Peyer's patch (tissue), 4 donors: ENCODE measurements around the gene GRIP1. TPM values are rescaled to one million over a fixed set of nuclear protein-coding genes. Genes with fewer than 3 reads are reported as not detected.

Experiments
- DNase-seq, 3 donors: peaks; one replicate each; pipeline ENCODE4 v3.0.0-alpha.2; 2017 to 2019
- H3K27ac ChIP-seq, 4 donors: fragments of 200-600 bp; sonication (generic); one replicate each; pipeline ENCODE4 v1.5.1; 2016 to 2019
- H3K27me3 ChIP-seq, 2 donors: fragments of 200-600 bp; sonication (generic); one replicate each; pipeline ENCODE4 v1.5.1; 2019
- H3K36me3 ChIP-seq, 3 donors: fragments of 200-600 bp; sonication (generic); one replicate each; pipeline ENCODE4 v1.5.1; 2016 to 2019
- H3K4me1 ChIP-seq, 4 donors: fragments of 200-600 bp; sonication (generic); one replicate each; pipeline ENCODE4 v1.5.1; 2016 to 2019
- H3K4me3 ChIP-seq, 4 donors: fragments of 200-600 bp; sonication (generic); 1 replicate in 3 of 4; 2 replicates in 1 of 4; pipeline ENCODE4 v1.5.1; 2016 to 2019; ENCODE audit warnings: mild to moderate bottlenecking in 1 of 4
- H3K9me3 ChIP-seq, 4 donors: fragments of 200-600 bp; sonication (generic); one replicate each; pipeline ENCODE4 v1.5.1; 2016 to 2019; ENCODE audit warnings: mild to moderate bottlenecking in 1 of 4
- POLR2A ChIP-seq, 2 donors: fragments of 450-650 bp; IDR thresholded peaks; one replicate each; pipeline ENCODE4 v1.5.1; 2017; ENCODE audit warnings: antibody characterized with exemption in 2 of 2, mild to moderate bottlenecking in 2 of 2, moderate library complexity in 2 of 2
- total RNA-seq, 4 donors: library from RNA; depleted of rRNA; stranded (reverse); fragments of >200 nt; gene quantifications; one replicate each; pipeline ENCODE4 v1.1.0, GENCODE V29; 2016
- TF ChIP-seq, protein P1 (sequence below), 6 experiments: fragments of 450-650 bp in 4 of 6; fragments of 200-600 bp in 2 of 6; sonication (generic) in 1 of 6; IDR thresholded peaks; one replicate each; pipeline ENCODE4 v1.5.1; 2017 to 2019; ENCODE audit warnings: antibody characterized with exemption in 6 of 6, mild to moderate bottlenecking in 3 of 6, moderate library complexity in 1 of 6

The GRIP1 gene
- total RNA-seq, 4 donors from 2014 or later = 0.66 to 5.2 (median 1.4) TPM

- Histone ChIP-seq H3K4me1 (peaks cover 0 to under 1% (median 0%) of the 10 kb centered on the region in 4 donors), H3K27me3 (no peaks in the 10 kb centered on the region), H3K9me3 (no peaks in the 10 kb centered on the region), H3K4me3 (no peak overlapping the region), H3K27ac (no peak overlapping the region), H3K36me3 (peaks cover 0 to 10% (median 0%) of the 10 kb centered on the region in 3 donors)
- no peak for DNase-seq
- TF ChIP-seq POLR2A (IDR thresholded peaks at IDR 0.05) = no peak
- TF ChIP-seq, protein P1, sequence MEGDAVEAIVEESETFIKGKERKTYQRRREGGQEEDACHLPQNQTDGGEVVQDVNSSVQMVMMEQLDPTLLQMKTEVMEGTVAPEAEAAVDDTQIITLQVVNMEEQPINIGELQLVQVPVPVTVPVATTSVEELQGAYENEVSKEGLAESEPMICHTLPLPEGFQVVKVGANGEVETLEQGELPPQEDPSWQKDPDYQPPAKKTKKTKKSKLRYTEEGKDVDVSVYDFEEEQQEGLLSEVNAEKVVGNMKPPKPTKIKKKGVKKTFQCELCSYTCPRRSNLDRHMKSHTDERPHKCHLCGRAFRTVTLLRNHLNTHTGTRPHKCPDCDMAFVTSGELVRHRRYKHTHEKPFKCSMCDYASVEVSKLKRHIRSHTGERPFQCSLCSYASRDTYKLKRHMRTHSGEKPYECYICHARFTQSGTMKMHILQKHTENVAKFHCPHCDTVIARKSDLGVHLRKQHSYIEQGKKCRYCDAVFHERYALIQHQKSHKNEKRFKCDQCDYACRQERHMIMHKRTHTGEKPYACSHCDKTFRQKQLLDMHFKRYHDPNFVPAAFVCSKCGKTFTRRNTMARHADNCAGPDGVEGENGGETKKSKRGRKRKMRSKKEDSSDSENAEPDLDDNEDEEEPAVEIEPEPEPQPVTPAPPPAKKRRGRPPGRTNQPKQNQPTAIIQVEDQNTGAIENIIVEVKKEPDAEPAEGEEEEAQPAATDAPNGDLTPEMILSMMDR (IDR thresholded peaks at IDR 0.05) = no peak
These were observed 359.5 kb downstream of the GRIP1 start for GRCh38 chr12:66319266-66319954.

DNA sequence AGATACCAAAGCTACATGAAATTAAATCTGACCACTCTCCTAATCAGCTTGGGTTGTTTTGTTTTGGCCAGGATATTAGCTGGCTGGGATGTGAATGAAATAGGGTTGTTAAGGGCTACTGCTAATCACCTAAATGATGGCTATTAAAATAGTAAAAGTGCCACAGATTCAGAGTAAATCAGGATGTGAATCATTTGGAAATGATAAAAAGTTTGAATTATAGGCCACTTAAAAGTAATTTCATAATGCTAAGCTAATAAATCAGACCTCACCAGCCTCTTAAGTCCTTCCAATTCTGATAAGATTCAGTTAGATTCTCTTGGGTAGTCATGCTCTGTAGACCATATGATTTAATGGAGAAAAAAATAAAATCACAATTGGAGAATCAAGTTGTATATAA, 364.6 kb downstream of the GRIP1 start:
- Histone ChIP-seq H3K4me3 (no peak overlapping the region), H3K4me1 (peaks cover 0 to 4% (median 0%) of the 10 kb centered on the region in 4 donors), H3K27ac (no peak overlapping the region), H3K27me3 (no peaks in the 10 kb centered on the region), H3K9me3 (no peaks in the 10 kb centered on the region), H3K36me3 (peaks cover 0 to 22% (median 0%) of the 10 kb centered on the region in 3 donors)
- no peak for DNase-seq
- TF ChIP-seq POLR2A (IDR thresholded peaks at IDR 0.05) = no peak
- TF ChIP-seq, protein P1 (IDR thresholded peaks at IDR 0.05) = no peak

- Histone ChIP-seq H3K27ac (no peak overlapping the region), H3K27me3 (no peaks in the 10 kb centered on the region), H3K4me3 (no peak overlapping the region), H3K36me3 (peaks cover 0 to 17% (median 0%) of the 10 kb centered on the region in 3 donors), H3K9me3 (no peaks in the 10 kb centered on the region), H3K4me1 (peaks cover 0 to 4% (median 0%) of the 10 kb centered on the region in 4 donors)
- no peak for TF ChIP-seq POLR2A (IDR thresholded peaks at IDR 0.05)
- TF ChIP-seq, protein P1 (IDR thresholded peaks at IDR 0.05) = no peak
- DNase-seq = no peak
These were observed 366.7 kb downstream of the GRIP1 start for GRCh38 chr12:66312189-66312588.

GRCh38 chr12:66309606-66310005, 369.3 kb downstream of the GRIP1 start:
- DNase-seq = no peak
- no peak for TF ChIP-seq POLR2A (IDR thresholded peaks at IDR 0.05)
- TF ChIP-seq, protein P1 (IDR thresholded peaks at IDR 0.05) = no peak
- Histone ChIP-seq H3K27me3 (no peaks in the 10 kb centered on the region), H3K27ac (no peak overlapping the region), H3K4me1 (peaks cover 0 to 4% (median 0%) of the 10 kb centered on the region in 4 donors), H3K4me3 (no peak overlapping the region), H3K36me3 (peaks cover 0 to 13% (median 0%) of the 10 kb centered on the region in 3 donors), H3K9me3 (no peaks in the 10 kb centered on the region)

- Histone ChIP-seq H3K9me3 (no peaks in the 10 kb centered on the region), H3K27ac (peak overlapping the region in 2 of 4 donors; percentile 35 to 88), H3K4me3 (peak overlapping the region in 2 of 4 donors; percentile 73 to 74), H3K36me3 (no peaks in the 10 kb centered on the region), H3K4me1 (peaks cover 0 to 11% (median 2%) of the 10 kb centered on the region in 4 donors), H3K27me3 (no peaks in the 10 kb centered on the region)
- no peak for DNase-seq
- TF ChIP-seq, protein P1 (IDR thresholded peaks at IDR 0.05) = no peak
- TF ChIP-seq POLR2A (IDR thresholded peaks at IDR 0.05) = no peak
These were observed 374.5 kb downstream of the GRIP1 start for GRCh38 chr12:66304296-66304900.
